Measurements from ENCODE around the gene DRC7. TPM values are rescaled to one million over a fixed set of nuclear protein-coding genes. Genes with fewer than 3 reads are reported as not detected.
"Not testable (repeated sequence)": the region's sequence is repeated elsewhere in the genome, so short reads cannot be mapped to it uniquely, and the experiment has no call there.

DRC7 gene
- total RNA-seq, 1 experiment from 2014 or later, result 0.72 TPM

- Histone ChIP-seq H2BK20ac (ENCODE audit: low read depth, low read length, poor library complexity, severe bottlenecking) (no peak overlapping the region), H3K14ac (ENCODE audit: insufficient read depth, low read length) (no peak overlapping the region), H2BK12ac (ENCODE audit: insufficient read length, low read depth, low read length) (no peak overlapping the region), H3K27ac (ENCODE audit: insufficient read length, low read depth, low read length) (no peak overlapping the region), H2BK120ac (ENCODE audit: low read depth, low read length, poor library complexity, severe bottlenecking) (no peak overlapping the region), H4K8ac (replicated peaks; ENCODE audit: insufficient read length, low read depth, low read length) (no peak overlapping the region), H3K18ac (ENCODE audit: insufficient read length, low read depth, low read length) (no peak overlapping the region), H4K5ac (ENCODE audit: insufficient read length, low read depth, low read length) (no peak overlapping the region), H3T11ph (ENCODE audit: low read length) (no peak overlapping the region), H3K9ac (ENCODE audit: extremely low read depth, insufficient read length, low read length) (no peak overlapping the region), H3K79me1 (ENCODE audit: insufficient read depth, low read depth, low read length, poor library complexity, severe bottlenecking) (no peaks in the 10 kb centered on the region), H3K4ac (ENCODE audit: low read depth, low read length) (no peak overlapping the region), H2BK5ac (ENCODE audit: insufficient read length, low read length) (no peak overlapping the region), H3K4me2 (ENCODE audit: insufficient read depth, insufficient read length, low read length) (no peak overlapping the region), H2AK5ac (ENCODE audit: insufficient read length, low read length) (no peak overlapping the region), H4K91ac (ENCODE audit: insufficient read length, low read depth, low read length) (no peak overlapping the region), H3K4me1 (ENCODE audit: insufficient read depth, low read length) (no peaks in the 10 kb centered on the region), H2BK15ac (ENCODE audit: low read depth, low read length) (no peak overlapping the region), H3K23ac (ENCODE audit: insufficient read length, low read depth, low read length) (no peak overlapping the region), H3K56ac (ENCODE audit: insufficient read length, low read depth, low read length) (no peak overlapping the region), H4K20me1 (ENCODE audit: control insufficient read depth, insufficient read depth, insufficient read length) (no peaks in the 10 kb centered on the region), H3K79me2 (ENCODE audit: insufficient read depth, low read length) (no peaks in the 10 kb centered on the region), H3K9me3 (ENCODE audit: control insufficient read depth, low read depth, low read length) (no peaks in the 10 kb centered on the region), H3K23me2 (ENCODE audit: insufficient read length, low read depth, low read length, poor library complexity, severe bottlenecking) (no peaks in the 10 kb centered on the region), H2AFZ (ENCODE audit: low read length) (no peak overlapping the region), H3K27me3 (ENCODE audit: insufficient read depth, low read length) (no peaks in the 10 kb centered on the region)
- no peak overlapping the region for H3K27ac Mint-ChIP-seq
- H3K4me3 Mint-ChIP-seq, result no peak overlapping the region
- WGBS (ENCODE audit: extremely low coverage, insufficient read length, low lambda C conversion rate), result no CpG with 5 or more reads among the region's 3 CpGs
- no peaks in the 10 kb centered on the region for H3K36me3 Mint-ChIP-seq (ENCODE audit: insufficient read depth in 1 of 3, low read depth in 3 of 3)
- H3K4me1 Mint-ChIP-seq, result no peaks in the 10 kb centered on the region
- H3K9me3 Mint-ChIP-seq, result no peaks in the 10 kb centered on the region
- peaks cover 34% of the 10 kb centered on the region for H3K27me3 Mint-ChIP-seq (ENCODE audit: low read depth)
- TF ChIP-seq, protein P1, sequence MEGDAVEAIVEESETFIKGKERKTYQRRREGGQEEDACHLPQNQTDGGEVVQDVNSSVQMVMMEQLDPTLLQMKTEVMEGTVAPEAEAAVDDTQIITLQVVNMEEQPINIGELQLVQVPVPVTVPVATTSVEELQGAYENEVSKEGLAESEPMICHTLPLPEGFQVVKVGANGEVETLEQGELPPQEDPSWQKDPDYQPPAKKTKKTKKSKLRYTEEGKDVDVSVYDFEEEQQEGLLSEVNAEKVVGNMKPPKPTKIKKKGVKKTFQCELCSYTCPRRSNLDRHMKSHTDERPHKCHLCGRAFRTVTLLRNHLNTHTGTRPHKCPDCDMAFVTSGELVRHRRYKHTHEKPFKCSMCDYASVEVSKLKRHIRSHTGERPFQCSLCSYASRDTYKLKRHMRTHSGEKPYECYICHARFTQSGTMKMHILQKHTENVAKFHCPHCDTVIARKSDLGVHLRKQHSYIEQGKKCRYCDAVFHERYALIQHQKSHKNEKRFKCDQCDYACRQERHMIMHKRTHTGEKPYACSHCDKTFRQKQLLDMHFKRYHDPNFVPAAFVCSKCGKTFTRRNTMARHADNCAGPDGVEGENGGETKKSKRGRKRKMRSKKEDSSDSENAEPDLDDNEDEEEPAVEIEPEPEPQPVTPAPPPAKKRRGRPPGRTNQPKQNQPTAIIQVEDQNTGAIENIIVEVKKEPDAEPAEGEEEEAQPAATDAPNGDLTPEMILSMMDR (conservative IDR thresholded peaks at IDR 0.05), result no peak
- DNase-seq, result no peak
These were observed 17.4 kb downstream of the DRC7 start for GRCh38 chr16:57711993-57712392.

DNA sequence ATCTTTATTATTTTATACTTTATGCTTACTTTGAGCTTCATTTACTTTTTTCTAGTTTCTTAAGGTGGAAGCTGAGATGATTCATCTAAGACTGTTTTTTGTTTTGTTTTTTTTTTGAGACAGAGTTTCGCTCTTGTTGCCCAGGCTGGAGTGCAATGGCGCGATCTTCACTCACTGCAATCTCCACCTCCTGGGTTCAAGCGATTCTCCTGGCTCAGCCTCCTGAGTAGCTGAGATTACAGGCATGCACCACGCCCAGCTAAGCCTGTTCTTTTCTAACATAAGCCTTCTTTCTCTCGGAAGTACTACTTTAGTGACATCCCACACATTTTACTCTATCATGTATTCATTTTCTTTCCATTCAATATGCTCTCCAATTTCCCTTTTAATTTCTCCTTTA lies 18.0 kb downstream of the DRC7 start:
- H3K23ac ChIP-seq (ENCODE audit: insufficient read length, low read depth, low read length); H3K9ac ChIP-seq (ENCODE audit: extremely low read depth, insufficient read length, low read length); H3T11ph ChIP-seq (ENCODE audit: low read length); H3K4me2 ChIP-seq (ENCODE audit: insufficient read depth, insufficient read length, low read length); H2BK15ac ChIP-seq (ENCODE audit: low read depth, low read length); H3K14ac ChIP-seq (ENCODE audit: insufficient read depth, low read length); H3K56ac ChIP-seq (ENCODE audit: insufficient read length, low read depth, low read length); H2BK20ac ChIP-seq (ENCODE audit: low read depth, low read length, poor library complexity, severe bottlenecking); H2AK5ac ChIP-seq (ENCODE audit: insufficient read length, low read length); H2BK12ac ChIP-seq (ENCODE audit: insufficient read length, low read depth, low read length); H3K79me1 ChIP-seq (ENCODE audit: insufficient read depth, low read depth, low read length, poor library complexity, severe bottlenecking); H3K23me2 ChIP-seq (ENCODE audit: insufficient read length, low read depth, low read length, poor library complexity, severe bottlenecking); DNase-seq; H3K18ac ChIP-seq (ENCODE audit: insufficient read length, low read depth, low read length); H4K91ac ChIP-seq (ENCODE audit: insufficient read length, low read depth, low read length); H3K36me3 Mint-ChIP-seq (ENCODE audit: insufficient read depth in 1 of 3, low read depth in 3 of 3); H3K27me3 ChIP-seq (ENCODE audit: insufficient read depth, low read length); H4K5ac ChIP-seq (ENCODE audit: insufficient read length, low read depth, low read length); H3K4me1 ChIP-seq (ENCODE audit: insufficient read depth, low read length); H3K79me2 ChIP-seq (ENCODE audit: insufficient read depth, low read length); H3K4me3 Mint-ChIP-seq; H3K4me1 Mint-ChIP-seq; H3K27ac Mint-ChIP-seq; H3K27ac ChIP-seq (ENCODE audit: insufficient read length, low read depth, low read length); H3K9me3 Mint-ChIP-seq; H4K20me1 ChIP-seq (ENCODE audit: control insufficient read depth, insufficient read depth, insufficient read length); H2BK5ac ChIP-seq (ENCODE audit: insufficient read length, low read length); H3K9me3 ChIP-seq (ENCODE audit: control insufficient read depth, low read depth, low read length); H4K8ac ChIP-seq (replicated peaks; ENCODE audit: insufficient read length, low read depth, low read length); H2AFZ ChIP-seq (ENCODE audit: low read length); H3K4ac ChIP-seq (ENCODE audit: low read depth, low read length); H2BK120ac ChIP-seq (ENCODE audit: low read depth, low read length, poor library complexity, severe bottlenecking): not testable (repeated sequence)
- peaks cover 28% of the 10 kb centered on the region for H3K27me3 Mint-ChIP-seq (ENCODE audit: low read depth)
- WGBS (ENCODE audit: extremely low coverage, insufficient read length, low lambda C conversion rate), result no CpG with 5 or more reads among the region's 6 CpGs
